ENCODE results near the gene GRIFIN.

Gene GRIFIN

GRCh38 chr7:2504128-2504888 is 28.1 kb upstream of the GRIFIN start:
- FAIRE-seq, result no peak
- TF ChIP-seq POLR2AphosphoS5 (IDR thresholded peaks at IDR 0.05; ENCODE audit: low read depth, low read length) (no peak), TAF1 (IDR thresholded peaks at IDR 0.05; ENCODE audit: borderline replicate concordance, low read depth, low read length) (no peak), POLR2A (IDR thresholded peaks at IDR 0.05; ENCODE audit: low read depth, low read length) (no peak)
- no peak for DNase-seq (ENCODE audit: insufficient read length)

GRCh38 chr7:2503056-2503941 is 27.1 kb upstream of the GRIFIN start:
- DNase-seq (ENCODE audit: insufficient read length) (no peak), FAIRE-seq (no peak)
- no peak for TF ChIP-seq POLR2AphosphoS5 (IDR thresholded peaks at IDR 0.05; ENCODE audit: low read depth, low read length)
- TF ChIP-seq TAF1 (IDR thresholded peaks at IDR 0.05; ENCODE audit: borderline replicate concordance, low read depth, low read length), result no peak
- no peak for TF ChIP-seq POLR2A (IDR thresholded peaks at IDR 0.05; ENCODE audit: low read depth, low read length)

- DNase-seq (ENCODE audit: insufficient read length) (no peak), FAIRE-seq (no peak)
- TF ChIP-seq TAF1 (IDR thresholded peaks at IDR 0.05; ENCODE audit: borderline replicate concordance, low read depth, low read length) (no peak), POLR2AphosphoS5 (IDR thresholded peaks at IDR 0.05; ENCODE audit: low read depth, low read length) (no peak), POLR2A (IDR thresholded peaks at IDR 0.05; ENCODE audit: low read depth, low read length) (no peak)
These were observed 26.4 kb upstream of the GRIFIN start for GRCh38 chr7:2502647-2502966.

- no peak for DNase-seq (ENCODE audit: insufficient read length)
- no peak for FAIRE-seq
- no peak for TF ChIP-seq TAF1 (IDR thresholded peaks at IDR 0.05; ENCODE audit: borderline replicate concordance, low read depth, low read length)
- TF ChIP-seq POLR2A (IDR thresholded peaks at IDR 0.05; ENCODE audit: low read depth, low read length), result no peak
- no peak for TF ChIP-seq POLR2AphosphoS5 (IDR thresholded peaks at IDR 0.05; ENCODE audit: low read depth, low read length)
These were observed 25.9 kb upstream of the GRIFIN start for GRCh38 chr7:2501947-2502646.

GRCh38 chr7:2500701-2501100 is 24.5 kb upstream of the GRIFIN start:
- FAIRE-seq, result no peak
- DNase-seq (ENCODE audit: insufficient read length), result no peak
- no peak for TF ChIP-seq POLR2AphosphoS5 (IDR thresholded peaks at IDR 0.05; ENCODE audit: low read depth, low read length)
- no peak for TF ChIP-seq POLR2A (IDR thresholded peaks at IDR 0.05; ENCODE audit: low read depth, low read length)
- TF ChIP-seq TAF1 (IDR thresholded peaks at IDR 0.05; ENCODE audit: borderline replicate concordance, low read depth, low read length), result no peak

GRCh38 chr7:2499719-2500430 is 23.7 kb upstream of the GRIFIN start:
- no peak for FAIRE-seq
- TF ChIP-seq POLR2AphosphoS5 (IDR thresholded peaks at IDR 0.05; ENCODE audit: low read depth, low read length) (no peak), TAF1 (IDR thresholded peaks at IDR 0.05; ENCODE audit: borderline replicate concordance, low read depth, low read length) (no peak), POLR2A (IDR thresholded peaks at IDR 0.05; ENCODE audit: low read depth, low read length) (no peak)

GRCh38 chr7:2499181-2499580 is 23.0 kb upstream of the GRIFIN start:
- DNase-seq (ENCODE audit: insufficient read length) (no peak), FAIRE-seq (no peak)
- TF ChIP-seq TAF1 (IDR thresholded peaks at IDR 0.05; ENCODE audit: borderline replicate concordance, low read depth, low read length) (no peak), POLR2A (IDR thresholded peaks at IDR 0.05; ENCODE audit: low read depth, low read length) (no peak), POLR2AphosphoS5 (IDR thresholded peaks at IDR 0.05; ENCODE audit: low read depth, low read length) (no peak)

More at GRCh38 chr7:2499719-2500430, 23.7 kb upstream of the GRIFIN start:
- no peak for DNase-seq (ENCODE audit: insufficient read length)

GRCh38 chr7:2498708-2499107 is 22.5 kb upstream of the GRIFIN start:
- TF ChIP-seq POLR2A (IDR thresholded peaks at IDR 0.05; ENCODE audit: low read depth, low read length) (no peak), POLR2AphosphoS5 (IDR thresholded peaks at IDR 0.05; ENCODE audit: low read depth, low read length) (no peak), TAF1 (IDR thresholded peaks at IDR 0.05; ENCODE audit: borderline replicate concordance, low read depth, low read length) (no peak)
- FAIRE-seq (no peak), DNase-seq (ENCODE audit: insufficient read length) (no peak)

- DNase-seq (ENCODE audit: insufficient read length), result no peak
- TF ChIP-seq TAF1 (IDR thresholded peaks at IDR 0.05; ENCODE audit: borderline replicate concordance, low read depth, low read length), result no peak
- TF ChIP-seq POLR2A (IDR thresholded peaks at IDR 0.05; ENCODE audit: low read depth, low read length), result no peak
- no peak for TF ChIP-seq POLR2AphosphoS5 (IDR thresholded peaks at IDR 0.05; ENCODE audit: low read depth, low read length)
- FAIRE-seq, result no peak
These were observed 21.5 kb upstream of the GRIFIN start for GRCh38 chr7:2497500-2498336.

- TF ChIP-seq POLR2AphosphoS5 (IDR thresholded peaks at IDR 0.05; ENCODE audit: low read depth, low read length), result no peak
- no peak for TF ChIP-seq TAF1 (IDR thresholded peaks at IDR 0.05; ENCODE audit: borderline replicate concordance, low read depth, low read length)
- TF ChIP-seq POLR2A (IDR thresholded peaks at IDR 0.05; ENCODE audit: low read depth, low read length), result no peak
- FAIRE-seq (no peak), DNase-seq (ENCODE audit: insufficient read length) (no peak)
These were observed 20.9 kb upstream of the GRIFIN start for GRCh38 chr7:2497065-2497464.
